ENCODE data around the gene PDE3B.
"Not testable (repeated sequence)": the region's sequence is repeated elsewhere in the genome, so short reads cannot be mapped to it uniquely, and the experiment has no call there.

Gene PDE3B

GRCh38 chr11:14705067-14705466, 61.5 kb downstream of the PDE3B start:
- Histone ChIP-seq H3K23ac (ENCODE audit: low read length) (no peak overlapping the region), H3K27me3 (ENCODE audit: insufficient read depth, low read length, poor library complexity) (no peaks in the 10 kb centered on the region), H3K4ac (ENCODE audit: low read depth, low read length) (no peak overlapping the region), H3K36me3 (ENCODE audit: control insufficient read depth, insufficient read depth, low read length) (no peaks in the 10 kb centered on the region), H2AK5ac (ENCODE audit: low read length) (no peak overlapping the region), H3K79me2 (ENCODE audit: control insufficient read depth, insufficient read depth, low read length) (no peaks in the 10 kb centered on the region), H2BK120ac (ENCODE audit: low read depth, low read length) (no peak overlapping the region), H4K5ac (ENCODE audit: low read length) (no peak overlapping the region), H3K56ac (ENCODE audit: low read length) (no peak overlapping the region), H4K8ac (ENCODE audit: low read depth, low read length) (no peak overlapping the region), H3K27ac (ENCODE audit: low read depth, low read length) (no peak overlapping the region), H3K4me3 (ENCODE audit: low read length) (no peak overlapping the region), H3K9ac (ENCODE audit: low read length) (no peak overlapping the region), H3K79me1 (ENCODE audit: low read length) (no peaks in the 10 kb centered on the region), H3K4me1 (ENCODE audit: control insufficient read depth, low read depth, low read length) (no peaks in the 10 kb centered on the region), H3K18ac (ENCODE audit: low read length) (no peak overlapping the region), H2BK5ac (ENCODE audit: low read length) (no peak overlapping the region), H2BK15ac (replicated peaks; ENCODE audit: low read depth) (no peak overlapping the region), H3K4me2 (ENCODE audit: low read length) (no peak overlapping the region)
- no peak for DNase-seq
- WGBS (ENCODE audit: extremely low coverage, insufficient coverage, low lambda C conversion rate), result no CpG with 5 or more reads among the region's 2 CpGs

GRCh38 chr11:14713496-14714244, 70.1 kb downstream of the PDE3B start:
- H3K4me3 ChIP-seq (ENCODE audit: low read length), result no peak overlapping the region
- no peaks in the 10 kb centered on the region for H3K79me1 ChIP-seq (ENCODE audit: low read length)
- no peak overlapping the region for H4K5ac ChIP-seq (ENCODE audit: low read length)
- H2BK15ac ChIP-seq (replicated peaks; ENCODE audit: low read depth), result no peak overlapping the region
- H3K36me3 ChIP-seq (ENCODE audit: control insufficient read depth, insufficient read depth, low read length), result no peaks in the 10 kb centered on the region
- WGBS (ENCODE audit: extremely low coverage, insufficient coverage, low lambda C conversion rate), result no CpG with 5 or more reads among the region's 4 CpGs
- no peak overlapping the region for H2BK120ac ChIP-seq (ENCODE audit: low read depth, low read length)
- no peak overlapping the region for H3K56ac ChIP-seq (ENCODE audit: low read length)
- no peak overlapping the region for H3K18ac ChIP-seq (ENCODE audit: low read length)
- H3K9ac ChIP-seq (ENCODE audit: low read length), result no peak overlapping the region
- no peak for DNase-seq
- no peak overlapping the region for H3K4me2 ChIP-seq (ENCODE audit: low read length)
- H3K23ac ChIP-seq (ENCODE audit: low read length), result no peak overlapping the region
- no peaks in the 10 kb centered on the region for H3K27me3 ChIP-seq (ENCODE audit: insufficient read depth, low read length, poor library complexity)
- H2AK5ac ChIP-seq (ENCODE audit: low read length), result no peak overlapping the region
- no peaks in the 10 kb centered on the region for H3K79me2 ChIP-seq (ENCODE audit: control insufficient read depth, insufficient read depth, low read length)
- H4K8ac ChIP-seq (ENCODE audit: low read depth, low read length), result no peak overlapping the region
- H3K27ac ChIP-seq (ENCODE audit: low read depth, low read length), result no peak overlapping the region
- no peak overlapping the region for H2BK5ac ChIP-seq (ENCODE audit: low read length)
- H3K4me1 ChIP-seq (ENCODE audit: control insufficient read depth, low read depth, low read length), result no peaks in the 10 kb centered on the region
- no peak overlapping the region for H3K4ac ChIP-seq (ENCODE audit: low read depth, low read length)

- not testable (repeated sequence) for H3K23ac ChIP-seq (ENCODE audit: low read length); H3K9ac ChIP-seq (ENCODE audit: low read length); H3K79me2 ChIP-seq (ENCODE audit: control insufficient read depth, insufficient read depth, low read length); H3K79me1 ChIP-seq (ENCODE audit: low read length); H2BK15ac ChIP-seq (replicated peaks; ENCODE audit: low read depth); H3K4ac ChIP-seq (ENCODE audit: low read depth, low read length); H2BK120ac ChIP-seq (ENCODE audit: low read depth, low read length); DNase-seq; H3K4me2 ChIP-seq (ENCODE audit: low read length); H3K56ac ChIP-seq (ENCODE audit: low read length); H4K8ac ChIP-seq (ENCODE audit: low read depth, low read length); H3K18ac ChIP-seq (ENCODE audit: low read length); H2AK5ac ChIP-seq (ENCODE audit: low read length); H3K27me3 ChIP-seq (ENCODE audit: insufficient read depth, low read length, poor library complexity); H2BK5ac ChIP-seq (ENCODE audit: low read length); H3K4me1 ChIP-seq (ENCODE audit: control insufficient read depth, low read depth, low read length); H3K4me3 ChIP-seq (ENCODE audit: low read length); H4K5ac ChIP-seq (ENCODE audit: low read length); H3K36me3 ChIP-seq (ENCODE audit: control insufficient read depth, insufficient read depth, low read length); H3K27ac ChIP-seq (ENCODE audit: low read depth, low read length)
- no CpG with 5 or more reads among the region's 11 CpGs for WGBS (ENCODE audit: extremely low coverage, insufficient coverage, low lambda C conversion rate)
Measured at GRCh38 chr11:14715669-14716068, 72.1 kb downstream of the PDE3B start.

- H4K5ac ChIP-seq (ENCODE audit: low read length), result no peak overlapping the region
- no peaks in the 10 kb centered on the region for H3K27me3 ChIP-seq (ENCODE audit: insufficient read depth, low read length, poor library complexity)
- no peak for DNase-seq
- H3K79me1 ChIP-seq (ENCODE audit: low read length), result no peaks in the 10 kb centered on the region
- no peaks in the 10 kb centered on the region for H3K36me3 ChIP-seq (ENCODE audit: control insufficient read depth, insufficient read depth, low read length)
- no peak overlapping the region for H3K27ac ChIP-seq (ENCODE audit: low read depth, low read length)
- no peak overlapping the region for H3K4me3 ChIP-seq (ENCODE audit: low read length)
- H3K23ac ChIP-seq (ENCODE audit: low read length), result no peak overlapping the region
- H4K8ac ChIP-seq (ENCODE audit: low read depth, low read length), result no peak overlapping the region
- H2BK15ac ChIP-seq (replicated peaks; ENCODE audit: low read depth), result no peak overlapping the region
- H3K79me2 ChIP-seq (ENCODE audit: control insufficient read depth, insufficient read depth, low read length), result no peaks in the 10 kb centered on the region
- H3K9ac ChIP-seq (ENCODE audit: low read length), result no peak overlapping the region
- no peak overlapping the region for H3K4ac ChIP-seq (ENCODE audit: low read depth, low read length)
- no peak overlapping the region for H3K18ac ChIP-seq (ENCODE audit: low read length)
- H3K4me2 ChIP-seq (ENCODE audit: low read length), result no peak overlapping the region
- no peak overlapping the region for H2BK120ac ChIP-seq (ENCODE audit: low read depth, low read length)
- H2AK5ac ChIP-seq (ENCODE audit: low read length), result no peak overlapping the region
- no peak overlapping the region for H3K56ac ChIP-seq (ENCODE audit: low read length)
- H3K4me1 ChIP-seq (ENCODE audit: control insufficient read depth, low read depth, low read length), result peaks cover 2% of the 10 kb centered on the region
- WGBS (ENCODE audit: extremely low coverage, insufficient coverage, low lambda C conversion rate), result 100% methylated on average over 1 of the region's 4 CpGs
- H2BK5ac ChIP-seq (ENCODE audit: low read length), result no peak overlapping the region
Measured at GRCh38 chr11:14722496-14722895, 78.9 kb downstream of the PDE3B start.

- no peak overlapping the region for H2BK5ac ChIP-seq (ENCODE audit: low read length)
- H3K4ac ChIP-seq (ENCODE audit: low read depth, low read length), result no peak overlapping the region
- H3K79me2 ChIP-seq (ENCODE audit: control insufficient read depth, insufficient read depth, low read length), result no peaks in the 10 kb centered on the region
- no peak overlapping the region for H2BK120ac ChIP-seq (ENCODE audit: low read depth, low read length)
- H3K27me3 ChIP-seq (ENCODE audit: insufficient read depth, low read length, poor library complexity), result no peaks in the 10 kb centered on the region
- no peak for DNase-seq
- WGBS (ENCODE audit: extremely low coverage, insufficient coverage, low lambda C conversion rate), result no CpG with 5 or more reads among the region's 1 CpG
- no peak overlapping the region for H2BK15ac ChIP-seq (replicated peaks; ENCODE audit: low read depth)
- H4K5ac ChIP-seq (ENCODE audit: low read length), result no peak overlapping the region
- H3K56ac ChIP-seq (ENCODE audit: low read length), result no peak overlapping the region
- no peak overlapping the region for H3K9ac ChIP-seq (ENCODE audit: low read length)
- H3K4me1 ChIP-seq (ENCODE audit: control insufficient read depth, low read depth, low read length), result peaks cover 2% of the 10 kb centered on the region
- no peak overlapping the region for H4K8ac ChIP-seq (ENCODE audit: low read depth, low read length)
- H3K4me3 ChIP-seq (ENCODE audit: low read length), result no peak overlapping the region
- H3K27ac ChIP-seq (ENCODE audit: low read depth, low read length), result no peak overlapping the region
- no peaks in the 10 kb centered on the region for H3K79me1 ChIP-seq (ENCODE audit: low read length)
- no peak overlapping the region for H2AK5ac ChIP-seq (ENCODE audit: low read length)
- H3K4me2 ChIP-seq (ENCODE audit: low read length), result no peak overlapping the region
- no peaks in the 10 kb centered on the region for H3K36me3 ChIP-seq (ENCODE audit: control insufficient read depth, insufficient read depth, low read length)
- no peak overlapping the region for H3K23ac ChIP-seq (ENCODE audit: low read length)
- no peak overlapping the region for H3K18ac ChIP-seq (ENCODE audit: low read length)
Measured at GRCh38 chr11:14725150-14725549, 81.5 kb downstream of the PDE3B start.

GRCh38 chr11:14727215-14727614, 83.6 kb downstream of the PDE3B start:
- Histone ChIP-seq H3K36me3 (ENCODE audit: control insufficient read depth, insufficient read depth, low read length) (no peaks in the 10 kb centered on the region), H2BK120ac (ENCODE audit: low read depth, low read length) (no peak overlapping the region)

More at GRCh38 chr11:14727215-14727614, 83.6 kb downstream of the PDE3B start:
- Histone ChIP-seq H3K4me2 (ENCODE audit: low read length) (no peak overlapping the region), H3K4ac (ENCODE audit: low read depth, low read length) (no peak overlapping the region), H3K27ac (ENCODE audit: low read depth, low read length) (no peak overlapping the region), H2BK5ac (ENCODE audit: low read length) (no peak overlapping the region), H3K56ac (ENCODE audit: low read length) (no peak overlapping the region), H2BK15ac (replicated peaks; ENCODE audit: low read depth) (no peak overlapping the region), H3K9ac (ENCODE audit: low read length) (no peak overlapping the region), H3K79me1 (ENCODE audit: low read length) (no peaks in the 10 kb centered on the region), H4K8ac (ENCODE audit: low read depth, low read length) (no peak overlapping the region), H3K4me1 (ENCODE audit: control insufficient read depth, low read depth, low read length) (peaks cover 2% of the 10 kb centered on the region), H3K79me2 (ENCODE audit: control insufficient read depth, insufficient read depth, low read length) (no peaks in the 10 kb centered on the region), H3K4me3 (ENCODE audit: low read length) (no peak overlapping the region), H2AK5ac (ENCODE audit: low read length) (no peak overlapping the region), H3K27me3 (ENCODE audit: insufficient read depth, low read length, poor library complexity) (no peaks in the 10 kb centered on the region), H3K23ac (ENCODE audit: low read length) (no peak overlapping the region), H4K5ac (ENCODE audit: low read length) (no peak overlapping the region), H3K18ac (ENCODE audit: low read length) (no peak overlapping the region)
- DNase-seq, result no peak

Data from mesendoderm (in vitro differentiated cells).